HPDE6-E6E7 (cell line): ENCODE results near the gene RNF212B.
A peak's percentile ranks its signal among the peaks of the same experiment; 100 is the strongest.
"Not testable (repeated sequence)": the region's sequence is repeated elsewhere in the genome, so short reads cannot be mapped to it uniquely, and the experiment has no call there.

Source experiments
- DNase-seq: peaks from one replicate; pipeline ENCODE4 v3.0.0; 2011; ENCODE audit warnings: missing footprints; ENCODE audit errors: extremely low spot score

RNF212B gene, protein sequence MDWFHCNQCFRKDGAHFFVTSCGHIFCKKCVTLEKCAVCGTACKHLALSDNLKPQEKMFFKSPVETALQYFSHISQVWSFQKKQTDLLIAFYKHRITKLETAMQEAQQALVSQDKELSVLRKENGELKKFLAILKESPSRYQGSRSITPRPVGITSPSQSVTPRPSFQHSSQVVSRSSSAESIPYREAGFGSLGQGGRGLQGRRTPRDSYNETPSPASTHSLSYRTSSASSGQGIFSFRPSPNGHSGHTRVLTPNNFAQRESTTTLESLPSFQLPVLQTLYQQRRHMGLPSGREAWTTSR

DNA sequence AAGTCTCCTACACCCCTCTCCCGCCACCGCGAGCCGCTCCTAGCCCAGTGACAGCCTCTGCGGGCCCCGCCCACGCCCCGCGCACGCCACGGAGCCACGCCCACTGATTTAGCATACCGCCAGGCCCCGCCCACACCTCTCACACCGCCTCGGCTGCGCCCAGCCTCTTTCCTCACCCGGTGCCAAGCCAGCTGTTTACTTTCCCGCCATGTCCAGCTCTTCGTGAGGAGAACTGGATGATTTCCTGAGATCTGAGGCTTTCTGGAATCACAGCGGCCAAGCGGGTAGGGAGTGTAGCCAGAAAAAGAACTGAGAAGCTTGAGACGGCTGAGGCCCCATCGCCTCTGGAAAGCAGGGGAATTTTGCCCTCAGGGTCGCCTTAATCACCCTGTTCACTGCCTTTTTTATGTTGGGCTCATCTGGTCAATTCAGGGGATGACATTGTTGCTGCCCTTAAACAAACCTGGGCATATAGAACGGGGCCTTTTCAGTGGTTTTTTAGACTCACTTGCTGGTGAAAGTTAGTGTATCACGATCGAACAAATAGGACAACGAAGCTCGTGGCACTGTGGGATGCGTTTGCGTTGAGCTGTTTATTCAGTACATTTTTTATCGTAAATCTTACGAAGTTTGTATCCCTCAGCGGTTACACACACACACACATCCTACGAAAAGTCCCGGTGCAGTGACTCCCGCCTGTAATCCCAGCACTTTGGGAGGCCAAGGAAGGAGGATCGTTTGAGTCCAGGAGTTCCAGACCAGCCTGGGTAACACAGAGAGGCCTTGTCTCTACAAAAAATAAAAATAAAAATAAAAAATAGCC is at the start of gene RNF212B:
RNF212B (plus strand) TSS at position 165 of the 823 bp plus-strand sequence. CDS start 2,410 bp downstream, outside the sequence.
- peak; percentile 97 for DNase-seq

DNA sequence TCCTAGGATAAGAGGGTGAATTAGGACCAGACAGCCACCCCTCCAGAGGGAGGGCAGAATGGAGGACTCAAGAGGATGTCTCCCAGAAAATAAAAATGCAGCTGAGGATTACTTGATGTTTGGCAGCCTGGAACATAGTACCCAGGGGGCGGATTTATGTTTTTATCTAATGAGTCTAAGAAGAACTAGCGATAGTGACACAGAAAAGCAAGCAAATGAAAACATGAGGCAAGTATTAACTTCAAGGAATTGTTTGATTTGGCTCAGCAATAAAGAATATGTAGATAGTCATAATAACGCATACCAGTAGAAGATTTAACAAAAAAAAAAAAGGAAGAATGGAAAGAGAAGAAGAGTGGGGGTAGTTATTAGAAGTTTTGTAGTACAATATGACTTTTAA is 44.3 kb upstream of the RNF212B start:
- DNase-seq: no peak

DNA sequence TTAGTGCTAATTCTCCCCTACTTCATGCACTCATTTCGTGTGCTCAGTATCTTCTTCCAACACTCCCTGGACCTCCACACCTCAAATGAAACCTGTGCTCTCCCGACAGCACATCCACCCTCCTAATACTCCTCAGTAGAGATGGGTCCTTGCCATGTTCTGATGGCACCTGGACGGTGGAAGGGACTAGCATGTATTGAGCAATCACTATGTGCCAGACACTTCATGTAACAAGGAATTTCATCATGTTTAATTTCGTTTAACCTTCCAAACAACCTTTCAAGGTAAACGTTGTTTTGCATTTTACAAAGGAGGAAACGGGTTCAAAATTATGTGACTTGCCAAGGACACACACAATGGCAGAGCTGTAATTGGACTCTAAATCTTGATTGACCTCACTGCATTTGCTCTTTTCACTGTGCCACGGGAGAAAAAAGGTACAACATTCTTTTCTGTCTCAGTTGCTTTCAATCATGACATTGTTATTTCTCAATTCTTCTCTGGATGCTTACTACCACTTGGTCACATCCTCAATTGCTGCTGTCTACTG is 42.1 kb upstream of the RNF212B start:
- no peak for DNase-seq

DNA sequence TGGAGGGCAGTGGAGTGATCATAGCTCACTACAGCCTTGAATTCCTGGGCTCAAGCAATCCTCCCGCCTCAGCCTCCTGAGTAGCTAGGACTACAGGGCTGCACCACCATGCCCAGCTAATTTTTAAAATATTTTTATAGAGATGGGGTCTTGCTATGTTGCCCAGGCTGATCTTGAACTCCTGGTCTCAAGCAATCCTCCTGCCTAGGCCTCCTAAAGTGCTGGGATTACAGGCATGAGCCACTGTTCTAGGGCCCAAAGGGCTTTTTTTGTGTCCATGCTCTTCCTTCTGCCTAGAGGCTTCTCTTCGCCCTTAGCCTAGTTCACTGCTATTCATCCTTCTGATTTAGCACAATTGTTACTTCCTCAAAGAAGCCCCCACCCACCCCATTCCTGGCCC is 41.2 kb upstream of the RNF212B start:
- not testable (repeated sequence) for DNase-seq

DNA sequence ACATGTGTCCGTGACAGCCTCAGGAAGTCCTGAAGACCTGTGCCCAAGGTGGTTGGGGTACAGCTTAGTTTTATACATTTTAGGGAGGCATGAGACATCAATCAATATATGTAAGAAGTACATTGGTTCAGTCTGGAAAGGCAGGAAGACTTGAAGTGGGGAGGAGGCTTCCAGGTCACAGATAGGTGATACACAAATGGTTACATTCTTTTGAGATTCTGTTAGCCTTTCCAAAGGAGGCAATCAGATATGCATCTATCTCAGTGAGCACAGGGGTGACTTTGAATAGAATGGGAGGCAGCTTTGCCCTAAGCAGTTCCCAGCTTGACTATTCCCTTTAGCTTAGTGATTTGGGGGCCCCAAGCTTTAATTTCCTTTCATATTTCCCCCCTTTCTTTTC is 38.6 kb upstream of the RNF212B start:
- not testable (repeated sequence) for DNase-seq

DNA sequence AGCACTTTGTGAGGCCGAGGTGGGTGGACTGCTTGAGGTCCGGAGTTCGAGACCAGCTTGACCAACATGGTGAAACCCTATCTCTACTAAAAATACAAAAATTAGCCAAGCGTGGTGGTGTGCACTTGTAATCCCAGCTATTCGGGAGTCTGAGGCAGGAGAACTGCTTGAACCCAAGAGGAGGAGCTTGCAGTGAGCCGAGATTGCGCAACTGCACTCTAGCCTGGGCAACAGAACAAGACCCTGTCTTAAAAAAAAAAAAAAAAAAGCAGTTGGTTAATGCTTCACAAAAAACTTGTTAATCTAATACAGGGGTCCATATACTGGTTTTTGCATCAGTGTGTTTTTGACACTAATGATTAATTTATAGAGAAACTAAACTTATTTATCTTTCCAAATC is 35.7 kb upstream of the RNF212B start:
- DNase-seq: no peak

DNA sequence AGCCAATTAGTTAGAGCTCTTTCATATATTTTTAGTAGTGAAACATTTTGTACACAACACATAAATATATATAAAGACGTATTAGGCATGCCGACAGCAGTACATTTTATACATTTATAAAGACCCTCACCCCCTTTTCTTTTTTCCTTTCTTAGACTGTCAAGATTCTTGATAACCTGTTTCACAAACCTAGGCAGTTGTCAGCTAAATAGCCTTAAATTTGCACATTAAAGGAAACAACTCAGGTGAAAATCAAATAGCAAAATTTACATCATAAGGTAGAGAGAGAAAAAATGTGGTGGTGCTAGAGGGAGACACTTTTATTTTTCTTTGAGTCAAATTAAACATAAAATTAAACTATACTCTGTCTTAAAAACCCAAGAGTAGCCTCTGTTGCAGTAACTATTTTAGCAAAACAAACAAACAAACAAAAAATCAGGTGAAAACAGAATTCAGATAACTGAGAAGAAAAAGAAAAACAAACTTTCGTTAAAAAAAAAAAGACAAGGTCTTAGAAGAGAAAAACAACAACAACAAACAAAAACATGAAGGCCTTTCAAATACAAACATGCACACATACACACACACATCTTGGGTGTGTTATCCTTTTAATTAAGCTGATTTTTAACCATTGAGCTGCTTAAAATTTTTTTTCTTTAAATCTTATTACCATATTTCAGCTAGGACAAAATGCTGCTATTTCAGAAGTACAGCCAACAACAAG is 31.2 kb upstream of the RNF212B start:
- no peak for DNase-seq

DNA sequence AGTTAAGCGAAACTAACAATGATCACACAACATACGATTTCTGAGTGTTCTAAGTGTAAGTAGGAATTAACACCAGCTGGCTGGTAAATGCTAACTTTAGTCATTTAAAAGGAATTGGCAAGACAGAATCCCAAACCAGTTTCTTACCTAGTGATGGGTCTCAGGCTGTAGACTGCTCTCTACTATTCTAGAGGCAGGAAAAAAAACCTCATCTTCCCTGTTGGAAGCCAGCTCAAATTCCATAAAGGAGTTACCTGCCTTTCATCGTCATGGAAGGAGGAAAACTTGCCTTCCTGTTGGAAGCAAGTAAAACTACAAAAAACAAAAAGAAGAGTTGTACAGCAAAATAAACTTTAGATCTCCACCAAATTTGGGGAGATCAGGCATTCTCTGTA is 30.6 kb upstream of the RNF212B start:
- no peak for DNase-seq

DNA sequence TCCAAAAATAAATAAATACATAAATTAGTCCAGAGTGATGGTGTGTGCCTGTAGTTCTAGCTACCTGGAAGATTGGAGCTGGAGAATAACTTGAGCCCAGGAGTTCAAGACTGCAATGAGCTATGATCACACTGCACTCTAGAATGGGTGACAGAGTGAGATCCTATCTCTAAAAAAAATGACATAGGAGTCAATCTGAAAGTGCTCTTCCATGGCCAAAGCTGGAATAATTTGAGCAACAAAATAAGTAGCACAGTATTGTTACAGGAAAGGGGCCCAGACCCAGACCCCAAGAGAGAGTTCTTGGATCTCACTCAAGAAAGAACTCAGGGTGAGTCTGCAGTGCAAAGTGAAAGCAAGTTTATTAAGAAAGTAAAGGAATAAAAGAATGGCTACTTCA is 29.4 kb upstream of the RNF212B start:
- no peak for DNase-seq

DNA sequence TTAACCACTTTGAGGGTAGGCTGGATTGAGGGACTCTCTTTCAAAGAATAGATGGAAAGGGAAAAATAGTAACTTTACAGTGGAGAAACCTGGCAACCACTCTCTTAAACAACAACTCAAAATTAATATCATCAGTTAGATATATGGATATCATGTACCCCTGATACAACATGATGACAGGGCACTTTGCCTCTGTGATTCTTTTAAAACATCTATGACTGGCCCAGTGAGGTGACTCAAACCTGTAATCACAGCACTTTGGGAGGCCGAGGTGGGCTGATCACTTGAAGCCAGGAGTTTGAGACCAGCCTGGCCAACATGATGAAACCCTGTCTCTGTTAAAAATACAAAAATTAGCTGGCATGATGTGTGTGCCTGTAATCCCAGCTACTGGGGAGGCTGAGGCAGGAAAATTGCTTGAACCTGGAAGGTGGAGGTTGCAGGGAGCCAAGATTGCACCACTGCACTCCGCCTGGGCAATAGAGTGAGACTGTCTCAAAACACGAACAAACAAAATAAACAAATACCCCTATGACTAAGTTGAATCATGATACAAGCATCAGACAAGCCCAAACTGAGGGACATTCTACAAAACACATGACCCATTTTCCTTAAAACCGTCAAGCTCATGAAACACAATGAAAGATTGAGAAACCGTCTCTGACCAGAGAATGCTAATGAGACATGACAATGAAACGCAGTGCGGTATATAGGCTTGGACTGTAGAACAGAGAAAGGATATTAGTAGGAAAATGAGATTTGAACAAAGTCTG is 27.9 kb upstream of the RNF212B start:
- DNase-seq: peak; percentile 53

DNA sequence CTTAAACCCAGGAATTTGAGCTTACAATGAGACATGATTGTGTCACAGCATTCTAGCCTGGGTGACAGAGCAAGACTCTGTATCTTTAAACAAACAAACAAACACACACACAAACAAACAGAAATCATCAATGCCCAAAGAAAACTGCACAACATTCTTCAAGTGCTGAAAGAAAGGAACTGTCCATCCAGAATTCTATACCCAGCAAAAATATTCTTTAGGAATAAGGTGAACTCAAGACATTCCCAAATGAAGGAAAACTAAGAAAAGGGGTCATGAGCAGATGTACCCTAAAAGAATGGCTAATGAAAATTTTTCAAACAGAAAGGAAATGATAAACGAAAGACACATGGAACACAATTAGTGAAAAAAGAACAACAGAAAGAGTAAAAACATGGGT is 22.3 kb upstream of the RNF212B start:
- no peak for DNase-seq

DNA sequence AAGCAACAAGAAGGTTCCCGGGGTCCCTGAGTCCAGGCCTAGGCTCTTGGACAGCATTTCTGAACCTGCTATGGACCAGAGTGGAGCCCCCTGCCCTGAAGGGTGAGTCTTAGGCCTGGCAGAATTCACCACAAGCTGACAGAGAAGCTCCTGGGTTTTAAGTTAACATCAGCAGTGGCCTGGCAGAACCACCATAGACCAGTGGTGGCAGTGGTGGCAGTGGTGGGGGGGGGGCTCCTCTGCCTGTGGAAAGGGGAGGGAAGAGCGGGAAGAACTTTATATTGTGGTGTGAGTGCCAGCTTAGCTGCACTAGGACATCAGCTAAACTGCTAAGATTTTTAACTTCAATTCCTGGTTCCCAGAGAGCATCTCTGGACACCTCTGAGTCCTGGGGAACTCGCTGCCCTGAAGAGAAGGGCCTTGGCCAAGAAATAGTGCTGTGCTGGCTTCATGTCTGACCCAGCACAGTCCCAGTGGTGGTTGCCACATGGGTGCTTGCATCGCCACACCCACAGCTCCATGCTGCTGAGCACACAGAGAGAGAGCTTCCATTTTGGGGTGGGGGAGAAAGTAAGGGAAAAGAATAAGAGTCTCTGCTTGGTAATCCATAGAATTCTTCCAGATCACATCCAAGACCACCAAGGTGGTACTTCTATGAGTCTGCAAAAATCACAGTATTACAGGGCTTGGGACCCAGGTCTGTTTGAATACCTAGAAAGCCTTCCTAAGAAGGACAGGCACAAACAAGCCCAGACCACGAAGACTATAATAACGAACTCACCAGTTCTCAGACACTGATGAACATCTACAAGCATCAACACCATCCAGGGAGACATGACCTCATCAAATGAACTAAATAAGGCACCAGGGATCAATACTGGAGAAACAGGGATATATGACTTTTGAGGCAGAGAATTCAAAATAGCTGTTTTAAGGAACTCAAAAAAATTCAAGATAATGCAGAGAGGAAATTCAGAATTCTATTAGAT is 20.4 kb upstream of the RNF212B start:
- DNase-seq: no peak

DNA sequence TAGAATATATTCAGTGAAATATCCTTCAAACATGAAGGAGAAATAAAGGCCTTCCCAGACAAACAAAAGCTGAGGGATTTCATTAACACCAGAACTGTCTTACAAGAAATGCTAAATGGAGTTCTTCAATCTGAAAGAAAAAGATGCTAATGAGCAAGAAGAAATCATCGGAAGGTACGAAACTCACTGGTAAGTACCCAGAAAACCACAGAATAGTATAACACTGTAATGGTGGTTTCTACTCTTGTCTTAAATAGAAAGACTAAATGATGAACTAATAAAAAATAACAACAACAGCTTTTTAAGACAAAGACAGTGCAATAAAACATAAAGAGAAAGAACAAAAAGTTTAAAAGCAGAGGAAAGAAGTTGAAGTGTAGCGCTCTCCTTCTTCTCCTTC is 18.7 kb upstream of the RNF212B start:
- DNase-seq: no peak

DNA sequence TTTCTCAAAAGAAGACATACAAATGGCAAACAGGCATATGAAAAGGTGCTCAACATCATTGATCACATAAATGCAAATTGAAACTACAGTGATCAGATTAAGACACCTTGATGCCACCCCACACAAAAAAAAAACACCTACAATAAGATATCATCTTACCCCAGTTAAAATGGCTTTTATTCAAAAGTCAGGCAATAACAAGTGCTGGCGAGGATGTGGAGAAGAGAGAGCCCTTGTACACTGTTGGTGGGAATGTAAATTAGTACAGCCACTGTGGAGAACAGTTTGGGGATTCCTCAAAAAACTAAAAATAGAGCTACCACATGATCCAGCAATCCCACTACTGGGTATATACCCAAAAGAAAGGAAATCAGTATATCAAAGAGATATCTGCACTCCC is 12.8 kb upstream of the RNF212B start:
- not testable (repeated sequence) for DNase-seq

DNA sequence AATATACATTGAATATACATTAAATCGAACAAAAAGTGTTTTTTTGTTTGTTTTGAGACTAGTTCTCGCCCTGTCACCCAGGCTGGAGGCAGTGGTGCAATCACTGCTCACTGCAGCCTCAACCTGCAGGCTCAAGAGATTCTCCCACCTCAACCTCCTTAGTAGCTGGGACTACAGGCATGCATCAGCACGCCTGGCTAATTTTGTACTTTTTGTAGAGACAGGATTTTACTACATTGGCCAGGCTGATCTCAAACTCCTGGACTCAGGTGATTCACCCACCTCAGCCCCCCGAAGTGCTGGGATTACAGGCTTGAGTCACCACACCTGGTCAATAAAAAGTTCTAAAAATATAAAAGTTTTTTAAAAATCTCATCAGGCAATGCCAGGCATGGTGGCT is 10.2 kb upstream of the RNF212B start:
- DNase-seq: no peak

DNA sequence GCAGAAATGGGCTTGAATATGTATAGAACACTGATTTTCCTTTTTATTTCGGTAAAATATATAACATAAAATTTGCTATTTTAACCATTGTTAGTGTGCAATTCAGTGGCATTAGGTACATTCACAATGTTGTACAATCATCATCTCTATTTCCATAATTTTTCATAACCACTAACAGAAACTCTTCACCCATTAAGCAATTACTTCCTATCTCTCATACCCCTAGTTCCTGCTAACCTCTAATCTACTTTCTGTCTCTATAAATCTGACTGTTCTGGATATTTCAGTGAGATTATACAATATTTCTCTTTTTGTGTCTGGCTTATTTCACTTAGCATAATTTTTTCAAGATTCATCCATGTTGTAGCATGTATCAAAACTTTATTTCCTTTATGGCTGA is 8.9 kb upstream of the RNF212B start:
- DNase-seq: no peak

DNA sequence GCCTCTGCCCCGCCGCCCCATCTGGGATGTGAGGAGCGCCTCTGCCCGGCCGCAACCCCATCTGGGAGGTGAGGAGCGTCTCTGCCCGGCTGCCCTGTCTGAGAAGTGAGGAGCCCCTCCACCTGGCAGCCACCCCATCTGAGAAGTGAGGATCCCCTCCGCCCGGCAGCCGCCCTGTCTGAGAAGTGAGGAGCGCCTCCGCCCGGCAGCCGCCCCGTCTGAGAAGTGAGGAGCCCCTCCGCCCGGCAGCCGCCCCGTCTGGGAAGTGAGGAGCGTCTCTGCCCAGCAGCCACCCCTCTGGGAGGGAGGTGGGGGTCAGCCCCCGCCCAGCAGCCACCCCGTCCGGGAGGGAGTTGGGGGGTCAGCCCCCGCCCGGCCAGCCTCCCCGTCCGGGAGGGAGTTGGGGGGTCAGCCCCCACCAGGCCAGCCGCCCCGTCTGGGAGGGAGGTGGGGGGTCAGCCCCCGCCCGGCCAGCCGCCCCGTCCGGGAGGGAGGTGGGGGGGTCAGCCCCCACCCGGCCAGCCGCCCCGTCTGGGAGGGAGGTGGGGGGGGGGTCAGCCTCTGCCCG is 5.4 kb upstream of the RNF212B start:
- not testable (repeated sequence) for DNase-seq

DNA sequence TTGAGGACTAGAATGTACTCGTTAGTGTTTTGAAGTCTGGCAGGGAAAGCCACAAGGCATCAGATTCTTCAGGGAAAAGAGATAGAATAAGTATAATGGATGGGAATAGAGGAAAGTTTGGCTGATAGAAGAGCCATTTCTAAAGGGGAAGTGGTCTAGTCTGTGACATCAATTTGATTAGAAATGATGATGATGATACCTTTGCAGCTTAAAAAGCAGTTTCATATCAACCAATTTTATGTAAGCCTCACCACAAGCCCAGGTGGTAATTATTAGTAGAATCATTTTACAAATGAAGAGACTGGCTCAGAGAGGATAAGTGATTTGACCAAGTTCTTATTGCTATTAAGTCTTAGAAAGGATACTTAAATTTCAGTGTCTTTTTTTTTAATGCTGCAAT is 2.9 kb downstream of the RNF212B start:
- no peak for DNase-seq

DNA sequence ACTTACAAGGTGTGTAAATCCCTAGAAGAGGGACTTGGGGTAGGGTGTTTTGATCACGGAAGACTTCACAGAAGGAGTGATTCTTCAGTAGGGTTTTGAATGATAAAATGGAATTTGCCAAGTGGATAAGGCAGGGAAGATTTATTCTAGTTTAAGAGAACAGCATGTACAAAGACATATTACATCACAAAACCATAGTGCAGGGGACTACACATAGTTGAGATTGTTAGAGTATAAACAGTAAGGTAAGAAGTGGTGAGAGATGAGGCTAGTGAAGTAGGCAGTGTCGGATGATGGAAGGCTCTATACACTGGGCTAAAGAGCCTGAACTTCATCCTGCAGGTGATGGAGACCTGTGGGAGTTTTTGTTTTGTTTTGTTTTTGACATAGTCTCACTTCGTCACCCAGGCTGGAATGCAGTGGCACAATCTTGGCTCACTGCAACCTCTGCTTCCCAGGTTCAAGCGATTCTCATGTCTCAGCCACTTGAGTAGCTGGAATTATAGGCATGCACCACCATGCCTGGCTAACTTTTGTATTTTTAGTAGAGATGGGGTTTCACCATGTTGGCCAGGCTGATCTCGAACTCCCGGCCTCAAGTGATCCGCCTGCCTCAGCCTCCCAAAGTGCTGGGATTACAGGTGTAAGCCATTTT is 3.5 kb downstream of the RNF212B start:
- not testable (repeated sequence) for DNase-seq
